HS-27A (cell line): ENCODE data around the gene SMIM10.
"Not testable (repeated sequence)": the region's sequence is repeated elsewhere in the genome, so short reads cannot be mapped to it uniquely, and the experiment has no call there.

Source experiments
- DNase-seq: peaks from one replicate; pipeline ENCODE4 v3.0.0-alpha.2; 2012; ENCODE audit warnings: low read depth, missing footprints

SMIM10 gene

DNA sequence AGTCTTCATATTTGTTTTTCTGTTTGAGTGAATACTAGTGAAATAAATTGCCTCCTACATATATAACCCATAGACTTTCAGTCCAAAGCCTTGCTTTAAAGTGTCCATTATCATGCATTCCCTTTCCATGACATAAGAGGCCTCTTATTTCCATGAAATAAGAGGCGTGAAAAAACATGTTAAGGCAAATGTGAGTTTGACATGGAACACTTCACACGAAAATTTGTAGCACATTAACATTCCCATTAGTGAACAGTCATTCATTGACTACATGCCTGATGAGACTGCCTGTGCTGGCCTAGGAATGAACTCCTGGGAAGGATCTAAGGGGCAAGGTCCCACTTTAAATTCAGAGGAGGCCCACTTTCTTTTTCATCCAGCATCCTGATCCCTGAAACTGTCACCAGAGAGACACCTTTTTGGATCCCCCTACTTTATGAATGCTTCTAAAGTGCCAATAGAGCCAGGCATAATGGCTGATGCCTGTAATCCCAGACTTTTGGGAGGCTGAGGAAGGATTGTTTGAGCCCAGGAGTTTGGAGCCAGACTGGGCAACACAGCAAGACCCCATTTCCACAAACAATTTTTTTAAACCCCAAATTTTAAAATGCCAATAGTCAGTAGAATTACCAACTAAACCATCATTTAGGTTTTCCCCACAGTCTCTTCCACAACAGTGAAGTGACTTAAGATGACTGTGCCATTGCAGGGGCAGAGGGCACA lies 24.9 kb downstream of the SMIM10 start:
- DNase-seq: no peak

GRCh38 chrX:135019890-135020289 lies 29.1 kb downstream of the SMIM10 start:
- DNase-seq: not testable (repeated sequence)

DNA sequence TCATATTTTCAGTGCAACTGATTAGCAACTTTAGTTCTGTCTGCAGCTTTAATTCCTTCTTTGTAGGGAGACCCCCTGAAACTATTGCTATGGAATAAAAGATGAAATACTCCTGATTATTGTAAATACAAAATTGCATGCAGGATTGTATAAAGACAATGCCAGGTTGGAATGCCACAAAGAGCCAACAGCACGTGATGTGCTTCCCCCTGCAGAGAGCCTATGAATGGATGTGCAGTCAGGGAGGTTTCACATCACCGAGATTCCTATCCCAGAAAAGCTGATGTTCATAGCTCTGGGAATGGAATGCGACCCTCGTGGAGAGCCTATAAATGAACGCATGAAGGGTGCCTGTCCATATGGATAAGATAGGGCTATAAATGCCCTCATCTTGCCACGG lies 33.0 kb downstream of the SMIM10 start:
- DNase-seq: not testable (repeated sequence)

GRCh38 chrX:135024526-135024925 lies 33.7 kb downstream of the SMIM10 start:
- DNase-seq: no peak

- DNase-seq: not testable (repeated sequence)
These were observed 39.6 kb downstream of the SMIM10 start for GRCh38 chrX:135030207-135030963.

- not testable (repeated sequence) for DNase-seq
These were observed 50.6 kb downstream of the SMIM10 start for GRCh38 chrX:135041149-135042123.
